Neural progenitor cell (in vitro differentiated cells): ENCODE data around the gene LRBA. TPM values are rescaled to one million over a fixed set of nuclear protein-coding genes. Genes with fewer than 3 reads are reported as not detected.

Source experiments
- DNase-seq: peaks from one replicate; pipeline ENCODE4 v3.0.0-alpha.2; 2016; ENCODE audit warnings: low spot score
- H2AFZ ChIP-seq: fragments of 200-600 bp; sonication (generic); replicated peaks from 2 replicates; pipeline ENCODE4 v1.6.1; 2016; ENCODE audit warnings: antibody characterized with exemption
- H3F3A ChIP-seq: fragments of 200-600 bp; sonication (generic); 2 replicates; pipeline ENCODE4 v1.6.1; 2016; ENCODE audit warnings: antibody characterized with exemption, low read depth
- H3K27ac ChIP-seq: fragments of 200-600 bp; sonication (generic); 2 replicates; pipeline ENCODE4 v1.5.1; 2016; ENCODE audit warnings: mild to moderate bottlenecking
- H3K27me3 ChIP-seq: fragments of 200-600 bp; sonication (generic); 2 replicates; pipeline ENCODE4 v1.6.1; 2016; ENCODE audit warnings: mild to moderate bottlenecking, moderate library complexity
- H3K36me3 ChIP-seq: fragments of 200-600 bp; sonication (generic); 2 replicates; pipeline ENCODE4 v1.5.1; 2016
- H3K4me1 ChIP-seq: fragments of 200-600 bp; sonication (generic); 2 replicates; pipeline ENCODE4 v1.6.1; 2016; ENCODE audit warnings: mixed run types
- H3K4me2 ChIP-seq: fragments of 200-600 bp; sonication (generic); 2 replicates; pipeline ENCODE4 v1.6.1; 2016
- H3K4me3 ChIP-seq: fragments of 200-600 bp; sonication (generic); 2 replicates; pipeline ENCODE4 v1.5.1; 2016
- H3K79me2 ChIP-seq: fragments of 200-600 bp; sonication (generic); 2 replicates; pipeline ENCODE4 v1.6.1; 2016; ENCODE audit warnings: low read depth
- H3K9ac ChIP-seq: fragments of 200-600 bp; sonication (generic); 2 replicates; pipeline ENCODE4 v1.6.1; 2016
- H3K9me3 ChIP-seq: fragments of 200-600 bp; sonication (generic); 2 replicates; pipeline ENCODE4 v1.5.1; 2016; ENCODE audit warnings: low read depth
- H4K20me1 ChIP-seq: fragments of 200-600 bp; sonication (generic); 2 replicates; pipeline ENCODE4 v1.6.1; 2016; ENCODE audit warnings: low read depth
- H3K27ac Mint-ChIP-seq: 3 replicates; pipeline ENCODE4 v1.8.0; 2021; ENCODE audit warnings: mixed read lengths
- H3K27me3 Mint-ChIP-seq: 2 replicates; pipeline ENCODE4 v1.8.0; 2022; ENCODE audit warnings: low read depth, mild to moderate bottlenecking, inconsistent platforms, moderate library complexity, mixed read lengths; ENCODE audit not compliant: insufficient read depth
- H3K36me3 Mint-ChIP-seq: 3 replicates; pipeline ENCODE4 v1.8.0; 2021; ENCODE audit warnings: mixed read lengths
- H3K4me1 Mint-ChIP-seq: 3 replicates; pipeline ENCODE4 v1.8.0; 2021; ENCODE audit warnings: mixed read lengths
- H3K4me3 Mint-ChIP-seq: 3 replicates; pipeline ENCODE4 v1.8.0; 2021; ENCODE audit warnings: mild to moderate bottlenecking, moderate library complexity, mixed read lengths
- H3K9me3 Mint-ChIP-seq: 3 replicates; pipeline ENCODE4 v1.8.0; 2020; ENCODE audit warnings: mixed read lengths
- CTCF ChIP-seq: fragments of 200-600 bp; sonication (generic); IDR thresholded peaks from 2 replicates; pipeline ENCODE4 v1.5.1; 2017; ENCODE audit warnings: antibody characterized with exemption, mild to moderate bottlenecking
- EZH2 ChIP-seq: fragments of 200-600 bp; sonication (generic); IDR thresholded peaks from 2 replicates; pipeline ENCODE4 v1.6.1; 2017; ENCODE audit warnings: antibody characterized with exemption, mild to moderate bottlenecking, moderate library complexity
- EZH2phosphoT487 ChIP-seq: fragments of 200-600 bp; sonication (generic); IDR thresholded peaks from 2 replicates; pipeline ENCODE4 v1.6.1; 2017; ENCODE audit warnings: antibody characterized with exemption
- total RNA-seq: library from RNA; depleted of rRNA; stranded (reverse); fragments of >200 nt; gene quantifications from 2 replicates; pipeline ENCODE4 v1.2.3, GENCODE V29; 2015; ENCODE audit warnings: low replicate concordance

Gene LRBA
- total RNA-seq, 1 donor from 2014 or later: 111 TPM

GRCh38 chr4:150974750-150975149 lies 40.3 kb downstream of the LRBA start:
- no peak for DNase-seq
- no peak for TF ChIP-seq CTCF
- no peak for TF ChIP-seq EZH2
- TF ChIP-seq EZH2phosphoT487: no peak
- no peaks in the 10 kb centered on the region for H3K4me1 ChIP-seq
- Mint-ChIP-seq H3K36me3 (peaks cover 4% of the 10 kb centered on the region), H3K27me3 (no peaks in the 10 kb centered on the region), H3K4me3 (no peak overlapping the region), H3K9me3 (peaks cover 14% of the 10 kb centered on the region), H3K27ac (no peak overlapping the region), H3K4me1 (no peaks in the 10 kb centered on the region)
- no peak overlapping the region for H3K4me2 ChIP-seq
- no peak overlapping the region for H3K9ac ChIP-seq
- H3K27me3 ChIP-seq: no peaks in the 10 kb centered on the region
- peaks cover 88% of the 10 kb centered on the region for H3K79me2 ChIP-seq
- H3K4me3 ChIP-seq: no peak overlapping the region
- H3K36me3 ChIP-seq: no peaks in the 10 kb centered on the region
- no peaks in the 10 kb centered on the region for H3F3A ChIP-seq
- H2AFZ ChIP-seq: no peak overlapping the region
- H3K9me3 ChIP-seq: no peaks in the 10 kb centered on the region
- peaks cover 6% of the 10 kb centered on the region for H4K20me1 ChIP-seq
- no peak overlapping the region for H3K27ac ChIP-seq

- Mint-ChIP-seq H3K36me3 (peaks cover 4% of the 10 kb centered on the region), H3K9me3 (peaks cover 11% of the 10 kb centered on the region), H3K4me1 (no peaks in the 10 kb centered on the region), H3K27me3 (no peaks in the 10 kb centered on the region), H3K4me3 (no peak overlapping the region), H3K27ac (no peak overlapping the region)
- no peaks in the 10 kb centered on the region for H3K27me3 ChIP-seq
- no peaks in the 10 kb centered on the region for H3K9me3 ChIP-seq
- H3K36me3 ChIP-seq: no peaks in the 10 kb centered on the region
- no peak overlapping the region for H3K9ac ChIP-seq
- no peak for DNase-seq
- H4K20me1 ChIP-seq: peaks cover 6% of the 10 kb centered on the region
- no peak overlapping the region for H2AFZ ChIP-seq
- peaks cover 88% of the 10 kb centered on the region for H3K79me2 ChIP-seq
- no peak overlapping the region for H3K4me2 ChIP-seq
- H3K27ac ChIP-seq: no peak overlapping the region
- TF ChIP-seq CTCF: no peak
- no peak for TF ChIP-seq EZH2
- TF ChIP-seq EZH2phosphoT487: no peak
- H3F3A ChIP-seq: no peaks in the 10 kb centered on the region
- H3K4me1 ChIP-seq: no peaks in the 10 kb centered on the region
- H3K4me3 ChIP-seq: no peak overlapping the region
These were observed 40.8 kb downstream of the LRBA start for GRCh38 chr4:150974252-150974640.

- Histone ChIP-seq H2AFZ (no peak overlapping the region), H3K36me3 (no peaks in the 10 kb centered on the region), H3K4me3 (no peak overlapping the region), H3K27ac (no peak overlapping the region), H4K20me1 (peaks cover 6% of the 10 kb centered on the region), H3K79me2 (peaks cover 86% of the 10 kb centered on the region), H3K9me3 (no peaks in the 10 kb centered on the region), H3K4me2 (no peak overlapping the region), H3K27me3 (no peaks in the 10 kb centered on the region), H3K4me1 (no peaks in the 10 kb centered on the region), H3F3A (no peaks in the 10 kb centered on the region), H3K9ac (no peak overlapping the region)
- Mint-ChIP-seq H3K36me3 (peaks cover 1% of the 10 kb centered on the region), H3K9me3 (peaks cover 6% of the 10 kb centered on the region), H3K27me3 (no peaks in the 10 kb centered on the region), H3K4me3 (no peak overlapping the region), H3K27ac (no peak overlapping the region), H3K4me1 (no peaks in the 10 kb centered on the region)
- no peak for DNase-seq
- TF ChIP-seq CTCF: no peak
- no peak for TF ChIP-seq EZH2phosphoT487
- TF ChIP-seq EZH2: no peak
These were observed 41.3 kb downstream of the LRBA start for GRCh38 chr4:150973626-150974251.
